Vagina (tissue), 2 donors: Measurements from ENCODE around the gene PTPRD. TPM values are rescaled to one million over a fixed set of nuclear protein-coding genes. Genes with fewer than 3 reads are reported as not detected.
"Not testable (repeated sequence)": the region's sequence is repeated elsewhere in the genome, so short reads cannot be mapped to it uniquely, and the experiment has no call there.

Experiments used
- DNase-seq, 2 donors: peaks; one replicate each; pipeline ENCODE4 v3.0.0-alpha.2; 2017; ENCODE audit errors: extremely low spot score in 2 of 2
- H3K27ac ChIP-seq: fragments of 200-600 bp; sonication (generic); one replicate; pipeline ENCODE4 v1.5.1; 2019
- H3K27me3 ChIP-seq: fragments of 200-600 bp; sonication (generic); one replicate; pipeline ENCODE4 v1.5.1; 2019
- H3K36me3 ChIP-seq, 2 donors: fragments of 200-600 bp; sonication (generic); one replicate each; pipeline ENCODE4 v1.5.1; 2017 to 2019
- H3K4me1 ChIP-seq: fragments of 200-600 bp; sonication (generic); one replicate; pipeline ENCODE4 v1.5.1; 2019
- H3K4me3 ChIP-seq, 2 donors: fragments of 200-600 bp; sonication (generic); 1 replicate in 1 of 2; 2 replicates in 1 of 2; pipeline ENCODE4 v1.5.1; 2016 to 2019
- H3K9me3 ChIP-seq: fragments of 200-600 bp; sonication (generic); one replicate; pipeline ENCODE4 v1.5.1; 2019
- CTCF ChIP-seq, 3 experiments: fragments of 450-650 bp in 2 of 3; fragments of 200-600 bp in 1 of 3; sonication (generic) in 1 of 3; IDR thresholded peaks; one replicate each; pipeline ENCODE4 v1.5.1; 2017 to 2019; ENCODE audit warnings: antibody characterized with exemption in 3 of 3, mild to moderate bottlenecking in 2 of 3, moderate library complexity in 2 of 3
- POLR2A ChIP-seq, 2 donors: fragments of 450-650 bp; IDR thresholded peaks; one replicate each; pipeline ENCODE4 v1.6.1; 2017; ENCODE audit warnings: antibody characterized with exemption in 2 of 2, mild to moderate bottlenecking in 2 of 2, moderate library complexity in 2 of 2
- POLR2AphosphoS5 ChIP-seq, 2 donors: sonication (generic); formaldehyde crosslinking; IDR thresholded peaks; one replicate each; pipeline ENCODE4 v1.9.0; 2017; ENCODE audit warnings: antibody characterized with exemption in 2 of 2, mild to moderate bottlenecking in 2 of 2, low read depth in 1 of 2; ENCODE audit not compliant: insufficient read depth in 1 of 2
- intact Hi-C: fragments of 100-400 bp; cut with DNase I; formaldehyde crosslinking; loops from one replicate; pipeline ENCODE4 v1.15.1; 2023
- total RNA-seq: library from RNA; depleted of rRNA; stranded (reverse); fragments of >200 nt; gene quantifications from one replicate; pipeline ENCODE4 v1.2.3, GENCODE V29; 2016

The PTPRD gene
- total RNA-seq, 1 donor from 2014 or later: 10.3 TPM

DNA sequence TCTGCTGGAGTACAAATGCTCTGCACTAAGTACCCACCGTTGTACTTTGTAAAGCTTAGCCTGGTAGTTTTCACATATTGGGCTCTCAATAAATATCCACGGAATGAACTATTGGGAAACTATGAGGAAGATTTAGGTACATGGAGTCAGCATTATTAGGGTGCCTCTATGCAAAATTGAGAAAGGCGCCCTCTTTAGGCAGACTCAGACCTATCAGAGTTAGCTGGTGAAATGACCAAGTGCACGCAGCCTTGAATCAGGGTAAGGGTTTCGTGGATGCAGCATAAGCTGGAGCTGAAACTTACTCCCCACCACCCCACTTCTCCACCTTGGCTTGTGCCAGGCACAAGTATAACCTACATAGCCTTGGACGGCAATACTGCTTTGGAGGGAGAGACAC, 1634.5 kb downstream of the PTPRD start:
- intact Hi-C loops: no loop called here
- H3K4me3 ChIP-seq: no peak overlapping the region
- H3K36me3 ChIP-seq: no peaks in the 10 kb centered on the region
- TF ChIP-seq POLR2A (IDR thresholded peaks at IDR 0.05): no peak
- TF ChIP-seq POLR2AphosphoS5 (IDR thresholded peaks at IDR 0.05; ENCODE audit: insufficient read depth in 1 of 2, low read depth in 1 of 2): no peak
- TF ChIP-seq CTCF (IDR thresholded peaks at IDR 0.05): no peak
- no peaks in the 10 kb centered on the region for H3K9me3 ChIP-seq
- H3K27me3 ChIP-seq: no peaks in the 10 kb centered on the region
- H3K4me1 ChIP-seq: no peaks in the 10 kb centered on the region
- no peak for DNase-seq
- H3K27ac ChIP-seq: no peak overlapping the region

- intact Hi-C loops: not testable (repeated sequence)
These were observed 1644.5 kb downstream of the PTPRD start for GRCh38 chr9:8968350-8968749.

GRCh38 chr9:8963885-8964284, 1648.9 kb downstream of the PTPRD start:
- DNase-seq: no peak
- Histone ChIP-seq H3K9me3 (no peaks in the 10 kb centered on the region), H3K36me3 (no peaks in the 10 kb centered on the region), H3K4me3 (no peak overlapping the region), H3K4me1 (no peaks in the 10 kb centered on the region), H3K27ac (no peak overlapping the region), H3K27me3 (no peaks in the 10 kb centered on the region)
- intact Hi-C loops: no loop called here
- TF ChIP-seq POLR2A (IDR thresholded peaks at IDR 0.05): no peak
- TF ChIP-seq POLR2AphosphoS5 (IDR thresholded peaks at IDR 0.05; ENCODE audit: insufficient read depth in 1 of 2, low read depth in 1 of 2): no peak
- TF ChIP-seq CTCF (IDR thresholded peaks at IDR 0.05): no peak

More at GRCh38 chr9:8968350-8968749, 1644.5 kb downstream of the PTPRD start:
- not testable (repeated sequence) for H3K9me3 ChIP-seq, H3K4me3 ChIP-seq, H3K27ac ChIP-seq, H3K4me1 ChIP-seq, H3K27me3 ChIP-seq, DNase-seq, H3K36me3 ChIP-seq

GRCh38 chr9:8962084-8962483, 1650.7 kb downstream of the PTPRD start:
- intact Hi-C loops: no loop called here
- Histone ChIP-seq H3K27me3 (no peaks in the 10 kb centered on the region), H3K9me3 (no peaks in the 10 kb centered on the region), H3K4me3 (no peak overlapping the region), H3K36me3 (no peaks in the 10 kb centered on the region), H3K27ac (no peak overlapping the region), H3K4me1 (no peaks in the 10 kb centered on the region)
- DNase-seq: no peak
- TF ChIP-seq POLR2A (IDR thresholded peaks at IDR 0.05): no peak
- TF ChIP-seq CTCF (IDR thresholded peaks at IDR 0.05): no peak
- TF ChIP-seq POLR2AphosphoS5 (IDR thresholded peaks at IDR 0.05; ENCODE audit: insufficient read depth in 1 of 2, low read depth in 1 of 2): no peak

- no peak overlapping the region for H3K27ac ChIP-seq
- peak in 1 of 2 donors; percentile 88 for DNase-seq
- no peaks in the 10 kb centered on the region for H3K4me1 ChIP-seq
- no peaks in the 10 kb centered on the region for H3K27me3 ChIP-seq
- H3K36me3 ChIP-seq: no peaks in the 10 kb centered on the region
- intact Hi-C loops: no loop called here
- no peak for TF ChIP-seq POLR2AphosphoS5 (IDR thresholded peaks at IDR 0.05; ENCODE audit: insufficient read depth in 1 of 2, low read depth in 1 of 2)
- TF ChIP-seq POLR2A (IDR thresholded peaks at IDR 0.05): no peak
- TF ChIP-seq CTCF (IDR thresholded peaks at IDR 0.05): no peak
- no peaks in the 10 kb centered on the region for H3K9me3 ChIP-seq
- no peak overlapping the region for H3K4me3 ChIP-seq
These were observed 1651.5 kb downstream of the PTPRD start for GRCh38 chr9:8961186-8961851.
